Left renal pelvis (tissue), 4 donors: ENCODE results near the gene FHOD3. TPM values are rescaled to one million over a fixed set of nuclear protein-coding genes. Genes with fewer than 3 reads are reported as not detected.

Source experiments
- DNase-seq, 4 donors: peaks; one replicate each; pipeline ENCODE4 v3.0.0-alpha.2; 2013; ENCODE audit warnings: low read depth in 4 of 4, low spot score in 3 of 4
- polyA plus RNA-seq, 4 donors: library from polyadenylated mRNA; unstranded; fragments of 120-200 nt; gene quantifications; one replicate each; pipeline ENCODE4 v1.2.1, GENCODE V29; 2013; ENCODE audit not compliant: insufficient read length in 4 of 4

Gene FHOD3
- polyA plus RNA-seq, 4 donors: 4.3 to 40.3 (median 38.9) TPM

- DNase-seq: no peak
These were observed 281.6 kb downstream of the FHOD3 start for GRCh38 chr18:36578871-36579710.

DNA sequence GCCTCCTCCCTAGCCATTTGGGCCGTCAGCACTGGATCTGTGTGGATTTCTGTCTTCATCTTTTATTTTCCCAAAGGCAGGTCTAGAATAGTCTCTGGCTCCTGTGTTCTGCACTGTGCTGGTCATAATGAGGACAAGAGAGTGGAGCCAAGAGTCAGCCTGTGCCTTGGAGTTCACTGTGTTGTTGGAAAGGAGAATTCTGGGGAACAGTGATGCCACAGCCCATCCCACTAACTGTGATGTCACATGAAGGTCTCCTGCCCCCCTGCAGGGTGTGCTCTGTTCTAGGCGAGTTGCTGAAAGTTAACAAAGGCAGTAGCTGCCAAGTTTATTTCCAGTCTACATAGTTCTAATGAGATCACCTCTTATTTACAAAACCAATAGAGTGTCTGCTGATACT is 282.8 kb downstream of the FHOD3 start:
- no peak for DNase-seq

GRCh38 chr18:36580874-36581750 is 283.6 kb downstream of the FHOD3 start:
- DNase-seq: no peak

DNA sequence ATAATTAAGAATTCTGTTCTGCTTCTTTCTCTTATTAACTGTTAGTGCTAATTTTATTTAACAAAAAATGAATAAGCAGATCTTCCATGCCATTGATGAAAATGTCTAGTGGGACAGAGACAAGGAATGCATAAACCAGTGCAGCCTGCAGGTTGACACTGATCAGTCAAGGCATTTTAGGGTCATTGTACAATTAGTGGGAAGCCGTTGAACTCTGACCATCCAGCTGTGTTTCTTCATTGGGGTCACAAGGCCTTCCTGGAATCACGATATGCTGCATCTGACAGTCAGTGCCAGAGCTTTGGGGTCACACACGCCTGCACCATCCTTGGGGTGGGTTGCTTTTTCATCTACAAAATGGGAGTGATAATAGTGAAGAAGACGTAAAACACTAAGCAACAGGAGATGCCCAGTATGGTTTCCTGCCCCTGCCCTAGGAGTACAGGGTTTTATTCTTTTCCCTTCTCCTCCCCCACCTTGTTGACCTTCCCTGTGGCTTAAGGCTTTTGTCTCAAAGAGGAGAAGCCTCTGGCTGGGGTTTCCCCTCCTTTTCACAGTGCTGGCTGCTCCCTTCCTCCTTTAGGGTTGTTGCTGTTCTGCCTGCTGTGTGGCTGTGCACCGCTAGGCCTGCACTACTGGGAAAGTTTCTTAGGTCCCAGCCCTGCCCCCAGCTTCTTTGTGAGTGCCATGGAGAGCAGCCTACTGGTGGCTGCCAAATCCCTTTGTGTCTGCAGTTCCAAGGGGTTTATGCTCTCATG is 285.7 kb downstream of the FHOD3 start:
- DNase-seq: no peak

GRCh38 chr18:36589857-36590543 is 292.5 kb downstream of the FHOD3 start:
- no peak for DNase-seq

DNA sequence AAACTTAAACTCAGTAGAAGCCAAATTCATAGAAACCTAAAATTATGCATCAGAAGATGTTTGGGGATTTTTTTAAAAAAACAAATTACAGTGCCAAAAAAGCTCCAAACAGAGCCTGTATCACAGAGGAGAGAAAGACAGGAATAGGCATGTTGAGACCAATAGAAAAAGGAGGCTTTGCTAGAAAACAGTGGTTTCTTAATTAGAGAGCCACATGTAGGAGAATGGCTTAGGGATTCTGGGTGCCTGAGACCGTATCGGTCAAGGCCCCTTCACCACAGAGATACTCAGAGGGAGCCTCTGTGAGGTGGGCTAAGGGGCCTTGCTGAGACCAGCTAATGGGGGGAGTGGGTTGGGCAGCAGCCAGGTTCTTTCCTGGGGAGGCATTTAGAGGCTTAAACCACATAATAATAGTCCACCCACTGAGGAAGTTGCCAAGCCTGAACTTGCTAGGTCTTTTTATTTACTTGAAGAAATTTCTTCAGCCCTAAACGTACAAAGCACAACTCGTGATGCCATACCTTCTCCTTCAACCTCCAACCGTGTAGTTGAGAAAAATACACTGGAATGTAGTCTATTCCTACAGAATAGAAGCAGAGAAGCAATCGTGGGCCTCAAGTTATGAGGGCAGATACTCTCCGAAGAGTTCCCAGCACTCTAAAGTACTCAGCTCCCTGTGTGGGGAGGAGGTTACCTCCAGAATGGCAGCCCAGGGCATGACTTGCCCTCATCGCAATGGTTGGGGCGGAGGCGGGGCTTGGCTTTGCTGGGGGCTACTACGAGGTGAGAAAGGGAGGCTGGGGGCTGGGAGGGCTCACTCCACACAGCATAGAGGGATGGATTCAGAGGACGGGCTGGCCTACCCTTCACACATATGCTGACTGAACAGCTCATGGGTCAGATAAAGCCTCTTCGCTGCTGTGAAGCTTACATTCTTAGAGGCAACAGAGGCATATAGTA is 293.4 kb downstream of the FHOD3 start:
- DNase-seq: no peak

GRCh38 chr18:36592282-36592681 is 294.8 kb downstream of the FHOD3 start:
- no peak for DNase-seq

GRCh38 chr18:36593001-36593400 is 295.5 kb downstream of the FHOD3 start:
- DNase-seq: no peak

DNA sequence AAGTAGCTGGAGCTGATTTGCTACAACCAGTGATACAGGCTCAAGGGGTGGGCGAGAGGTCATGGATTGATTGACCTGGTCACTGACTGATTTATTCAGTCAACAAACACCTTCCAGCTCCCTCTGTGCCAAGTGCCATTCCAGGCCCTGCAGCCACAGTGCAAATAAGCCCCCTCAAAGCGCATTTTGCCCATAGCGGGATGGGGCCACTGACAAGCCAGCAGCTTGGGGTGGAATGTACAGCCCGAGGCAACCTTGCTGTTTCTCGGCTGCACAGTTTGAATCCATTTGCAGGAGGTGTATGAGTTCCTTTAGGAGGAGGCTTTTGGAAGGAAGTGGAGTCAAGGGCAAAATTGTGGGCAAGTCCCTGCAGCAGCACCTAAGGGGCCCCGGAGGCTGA is 296.1 kb downstream of the FHOD3 start:
- no peak for DNase-seq

DNA sequence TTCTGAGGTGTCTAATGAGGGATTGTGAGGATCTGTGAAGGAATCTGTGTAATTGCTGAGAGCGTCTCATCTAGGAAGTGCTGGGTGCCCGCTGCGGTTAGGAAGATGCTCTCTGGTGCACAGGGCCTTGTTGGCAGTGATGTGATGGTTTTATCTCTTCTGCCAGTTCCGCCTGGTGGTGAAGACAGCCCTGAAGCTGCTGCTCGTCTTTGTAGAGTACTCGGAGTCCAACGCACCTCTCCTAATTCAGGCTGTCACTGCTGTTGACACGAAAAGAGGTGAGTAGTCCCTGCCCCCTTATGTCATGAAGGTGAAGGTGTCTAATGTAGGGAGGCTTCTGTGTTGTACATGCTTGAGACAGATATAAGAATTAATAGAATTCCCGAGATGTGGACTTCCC is 297.1 kb downstream of the FHOD3 start:
- no peak for DNase-seq

DNA sequence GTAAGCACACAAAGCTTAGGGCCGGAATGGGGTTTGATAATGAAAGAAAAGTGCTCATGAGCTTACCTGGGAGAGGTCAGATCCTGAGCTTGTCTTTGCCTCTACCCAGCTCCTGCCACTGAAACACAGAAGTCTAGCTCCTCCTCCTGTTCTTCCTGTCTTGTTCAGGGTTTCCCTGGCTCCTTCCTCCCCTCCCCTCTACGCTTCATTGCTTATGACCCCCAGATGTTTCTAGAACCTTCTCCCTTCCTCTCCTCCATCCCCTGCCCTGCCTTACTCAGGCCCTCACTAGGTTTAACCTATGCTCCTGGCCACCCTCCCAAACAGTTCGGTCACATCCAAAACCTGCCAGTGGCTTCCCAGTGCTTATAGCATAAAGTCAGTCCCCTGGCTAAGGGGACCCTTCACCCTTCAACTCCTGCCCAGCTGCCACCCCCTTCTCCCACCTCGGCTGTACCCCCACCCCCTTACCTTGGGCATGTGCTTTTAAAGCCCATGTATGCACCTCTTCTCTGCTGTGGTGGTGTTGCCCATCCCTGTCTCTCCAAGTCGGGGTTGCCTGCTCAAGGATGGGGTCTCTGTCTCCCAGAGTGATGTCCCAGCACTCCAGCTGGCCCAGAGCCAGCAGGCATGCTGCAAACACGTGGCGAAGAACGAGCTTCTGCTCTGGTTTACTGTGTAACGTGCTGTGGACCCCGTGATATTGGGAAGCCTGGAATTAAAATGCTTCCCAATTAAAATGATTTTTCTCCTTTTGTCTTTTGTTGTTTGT is 297.7 kb downstream of the FHOD3 start:
- DNase-seq: no peak

- DNase-seq: no peak
These were observed 298.3 kb downstream of the FHOD3 start for GRCh38 chr18:36595818-36596215.

GRCh38 chr18:36597636-36598035 is 300.1 kb downstream of the FHOD3 start:
- no peak for DNase-seq

GRCh38 chr18:36600548-36600947 is 303.0 kb downstream of the FHOD3 start:
- DNase-seq: no peak

- no peak for DNase-seq
These were observed 303.8 kb downstream of the FHOD3 start for GRCh38 chr18:36601316-36601715.

DNA sequence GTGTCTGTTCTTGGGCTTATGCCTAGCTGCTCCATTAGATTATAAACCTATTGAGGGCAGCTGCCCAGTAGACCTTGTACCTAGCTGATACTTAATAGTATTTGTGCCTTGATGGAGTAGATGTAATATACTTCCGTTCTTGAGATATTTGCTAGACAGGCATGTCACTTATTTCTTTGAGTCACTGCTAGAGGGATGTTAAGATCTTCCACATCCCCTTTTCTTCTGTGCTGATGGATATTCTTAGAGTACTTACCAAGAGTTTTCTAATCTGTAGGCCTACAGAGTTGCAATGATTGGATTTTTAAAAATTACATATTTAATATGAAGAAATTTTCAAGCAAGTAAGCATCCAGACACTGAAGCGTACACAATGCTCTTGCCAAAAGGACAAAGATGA is 304.6 kb downstream of the FHOD3 start:
- no peak for DNase-seq

DNA sequence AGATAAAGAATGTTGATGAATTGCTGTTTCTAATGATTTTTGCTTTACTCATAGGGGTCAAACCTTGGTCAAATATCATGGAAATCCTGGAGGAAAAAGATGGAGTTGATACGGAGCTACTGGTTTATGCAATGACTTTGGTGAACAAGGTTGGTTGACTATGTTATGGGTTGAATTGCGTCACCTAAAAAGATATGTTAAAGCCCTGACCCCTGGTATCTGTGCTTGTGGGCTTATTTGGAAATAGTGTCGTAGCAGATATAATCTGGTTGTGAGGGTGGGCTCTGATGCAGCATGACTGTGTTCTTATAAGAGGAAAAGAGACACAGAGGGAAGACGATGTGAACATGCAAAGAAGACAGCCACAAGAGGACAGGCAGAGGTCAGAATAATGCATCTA is 305.1 kb downstream of the FHOD3 start:
- no peak for DNase-seq

DNA sequence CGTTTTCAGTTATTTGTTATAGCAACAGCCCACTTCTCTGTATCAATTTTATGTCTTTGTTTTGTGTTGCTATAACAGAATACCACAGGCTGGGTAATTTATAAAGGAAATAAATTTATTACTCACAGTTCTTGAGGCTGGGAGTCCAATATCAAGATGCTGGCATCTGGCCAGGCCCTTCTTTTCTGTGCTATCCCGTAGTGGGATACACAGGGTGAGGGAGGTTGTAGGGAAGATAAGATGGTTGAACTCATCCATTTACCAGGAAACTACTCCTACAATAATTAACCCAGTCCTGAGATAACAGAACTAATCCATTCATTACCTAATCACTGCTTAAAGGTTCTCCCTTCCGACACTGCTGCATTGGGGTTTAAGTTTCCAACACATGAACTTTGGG is 310.6 kb downstream of the FHOD3 start:
- DNase-seq: no peak

GRCh38 chr18:36610258-36610657 is 312.7 kb downstream of the FHOD3 start:
- DNase-seq: no peak
